Measurements from ENCODE around the gene KCNQ1. TPM values are rescaled to one million over a fixed set of nuclear protein-coding genes. Genes with fewer than 3 reads are reported as not detected.

The KCNQ1 gene
- total RNA-seq, 3 donors from 2014 or later, result 15.5 to 44.7 (median 37.4) TPM

- Histone ChIP-seq H3K36me3 (ENCODE audit: low read depth) (no peaks in the 10 kb centered on the region), H3K4me3 (no peak overlapping the region), H3K4me1 (ENCODE audit: low read depth) (peaks cover 7% of the 10 kb centered on the region), H3K9me3 (no peaks in the 10 kb centered on the region)
- intact Hi-C loops (cut with DNase I, micrococcal nuclease), result no loop called here
- DNase-seq, result no peak
- ATAC-seq, result no peak
- no peak for TF ChIP-seq CTCF (IDR thresholded peaks at IDR 0.05)
Observed at GRCh38 chr11:2859699-2860037, 414.9 kb downstream of the KCNQ1 start.

GRCh38 chr11:2860636-2861035 lies 415.8 kb downstream of the KCNQ1 start:
- H3K4me1 ChIP-seq (ENCODE audit: low read depth), result peaks cover 7% of the 10 kb centered on the region
- no peaks in the 10 kb centered on the region for H3K9me3 ChIP-seq
- ATAC-seq (peak; percentile 83), DNase-seq (peak in 1 of 3 donors; percentile 13)
- intact Hi-C loops (cut with DNase I, micrococcal nuclease), result no loop called here
- TF ChIP-seq CTCF (IDR thresholded peaks at IDR 0.05), result no peak
- no peaks in the 10 kb centered on the region for H3K36me3 ChIP-seq (ENCODE audit: low read depth)
- no peak overlapping the region for H3K4me3 ChIP-seq

- H3K4me3 ChIP-seq, result no peak overlapping the region
- no peak for TF ChIP-seq CTCF (IDR thresholded peaks at IDR 0.05)
- no peaks in the 10 kb centered on the region for H3K36me3 ChIP-seq (ENCODE audit: low read depth)
- ATAC-seq, result peak; percentile 16
- H3K9me3 ChIP-seq, result no peaks in the 10 kb centered on the region
- H3K4me1 ChIP-seq (ENCODE audit: low read depth), result peaks cover 7% of the 10 kb centered on the region
- DNase-seq, result no peak
- intact Hi-C loops (cut with DNase I, micrococcal nuclease), result no loop called here
Observed at GRCh38 chr11:2862395-2863275, 417.8 kb downstream of the KCNQ1 start.

GRCh38 chr11:2863276-2863618 lies 418.4 kb downstream of the KCNQ1 start:
- no peak for DNase-seq

GRCh38 chr11:2864901-2865300 lies 420.1 kb downstream of the KCNQ1 start:
- peaks cover 7% of the 10 kb centered on the region for H3K4me1 ChIP-seq (ENCODE audit: low read depth)
- DNase-seq (no peak), ATAC-seq (no peak)
- intact Hi-C loops (cut with DNase I, micrococcal nuclease), result no loop called here
- no peak overlapping the region for H3K4me3 ChIP-seq
- no peak for TF ChIP-seq CTCF (IDR thresholded peaks at IDR 0.05)
- H3K36me3 ChIP-seq (ENCODE audit: low read depth), result no peaks in the 10 kb centered on the region
- no peaks in the 10 kb centered on the region for H3K9me3 ChIP-seq

More at GRCh38 chr11:2863276-2863618, 418.4 kb downstream of the KCNQ1 start:
- intact Hi-C loops (cut with DNase I, micrococcal nuclease), result no loop called here
- Histone ChIP-seq H3K4me3 (no peak overlapping the region), H3K4me1 (ENCODE audit: low read depth) (peaks cover 7% of the 10 kb centered on the region), H3K36me3 (ENCODE audit: low read depth) (no peaks in the 10 kb centered on the region), H3K9me3 (no peaks in the 10 kb centered on the region)
- no peak for ATAC-seq
- TF ChIP-seq CTCF (IDR thresholded peaks at IDR 0.05), result no peak
